Measurements from ENCODE around the gene ZFP62. TPM values are rescaled to one million over a fixed set of nuclear protein-coding genes. Genes with fewer than 3 reads are reported as not detected.

The ZFP62 gene
- total and polyA plus RNA-seq, 7 donors, result 6.0 to 25.6 (median 11.7) TPM

- Histone ChIP-seq H3K4me1 (peaks cover 15% of the 10 kb centered on the region), H3K36me3 (ENCODE audit: insufficient read depth in 1 of 2, low read depth in 1 of 2) (peaks cover 0 to 6% of the 10 kb centered on the region in 2 donors), H3K27ac (peak overlapping the region; percentile 25), H3K27me3 (ENCODE audit: insufficient read depth in 3 of 3, low read length in 2 of 3) (no peaks in the 10 kb centered on the region), H3K9me3 (no peaks in the 10 kb centered on the region), H3K4me3 (no peak overlapping the region)
- intact Hi-C loops (cut with DNase I), result no loop called here
- ATAC-seq (peak in 3 of 4 donors; percentile 2 to 40 (median 21)), DNase-seq (peak in 1 of 2 donors; percentile 58)
- TF ChIP-seq CTCF (IDR thresholded peaks at IDR 0.05), result no peak
- WGBS, 3 donors, result 93 to 98% (median 95%) methylated on average over 3 of the region's 3 CpGs
Measured at GRCh38 chr5:180825768-180826525, 35.1 kb downstream of the ZFP62 start.

GRCh38 chr5:180824630-180825476 is 36.2 kb downstream of the ZFP62 start:
- Histone ChIP-seq H3K4me3 (no peak overlapping the region), H3K36me3 (ENCODE audit: insufficient read depth in 1 of 2, low read depth in 1 of 2) (peaks cover 0 to 2% of the 10 kb centered on the region in 2 donors), H3K9me3 (no peaks in the 10 kb centered on the region), H3K27me3 (ENCODE audit: insufficient read depth in 3 of 3, low read length in 2 of 3) (no peaks in the 10 kb centered on the region), H3K4me1 (peaks cover 8% of the 10 kb centered on the region), H3K27ac (peak overlapping the region; percentile 24)
- ATAC-seq (no peak), DNase-seq (no peak)
- WGBS, 3 donors, result 30 to 34% (median 31%) methylated on average over 10 of the region's 10 CpGs
- no peak for TF ChIP-seq CTCF (IDR thresholded peaks at IDR 0.05)
- intact Hi-C loops (cut with DNase I), result no loop called here

GRCh38 chr5:180823940-180824629 is 37.0 kb downstream of the ZFP62 start:
- H3K4me3 ChIP-seq, result no peak overlapping the region
- intact Hi-C loops (cut with DNase I), result no loop called here
- WGBS, 3 donors, result 40 to 50% (median 46%) methylated on average over 6 of the region's 6 CpGs
- H3K36me3 ChIP-seq (ENCODE audit: insufficient read depth in 1 of 2, low read depth in 1 of 2), result no peaks in the 10 kb centered on the region
- H3K27ac ChIP-seq, result no peak overlapping the region
- no peak for TF ChIP-seq CTCF (IDR thresholded peaks at IDR 0.05)
- no peak for DNase-seq
- H3K27me3 ChIP-seq (ENCODE audit: insufficient read depth in 3 of 3, low read length in 2 of 3), result no peaks in the 10 kb centered on the region
- no peaks in the 10 kb centered on the region for H3K9me3 ChIP-seq
- ATAC-seq, result no peak
- H3K4me1 ChIP-seq, result peaks cover 5% of the 10 kb centered on the region

GRCh38 chr5:180823346-180823745 is 37.7 kb downstream of the ZFP62 start:
- Histone ChIP-seq H3K9me3 (no peaks in the 10 kb centered on the region), H3K4me3 (no peak overlapping the region), H3K36me3 (ENCODE audit: insufficient read depth in 1 of 2, low read depth in 1 of 2) (no peaks in the 10 kb centered on the region), H3K4me1 (peaks cover 11% of the 10 kb centered on the region), H3K27me3 (ENCODE audit: insufficient read depth in 3 of 3, low read length in 2 of 3) (no peaks in the 10 kb centered on the region), H3K27ac (no peak overlapping the region)
- ATAC-seq, result no peak
- intact Hi-C loops (cut with DNase I), result no loop called here
- no peak for DNase-seq
- 65 to 75% (median 70%) methylated on average over 7 of the region's 7 CpGs for WGBS, 3 donors
- no peak for TF ChIP-seq CTCF (IDR thresholded peaks at IDR 0.05)

Measured in psoas muscle (tissue), 8 donors.